Smooth muscle cell (in vitro differentiated cells): Measurements from ENCODE around the gene GLS. TPM values are rescaled to one million over a fixed set of nuclear protein-coding genes. Genes with fewer than 3 reads are reported as not detected.

ENCODE experiments used
- DNase-seq: peaks from one replicate; lab custom pipeline; 2025; ENCODE audit not compliant: unreplicated experiment; lab: John Stamatoyannopoulos, UW
- H2AFZ ChIP-seq: fragments of 200-600 bp; sonication (generic); 2 replicates; pipeline ENCODE4 v1.6.0; 2016; ENCODE audit warnings: antibody characterized with exemption, low read depth, mild to moderate bottlenecking
- H3F3A ChIP-seq: fragments of 200-600 bp; sonication (generic); 2 replicates; pipeline ENCODE4 v1.6.0; 2017; ENCODE audit warnings: antibody characterized with exemption, low read depth
- H3K27ac ChIP-seq: fragments of 200-600 bp; sonication (generic); 2 replicates; pipeline ENCODE4 v1.5.1; 2016; ENCODE audit warnings: low read depth, mild to moderate bottlenecking
- H3K27me3 ChIP-seq: fragments of 200-600 bp; sonication (generic); 2 replicates; pipeline ENCODE4 v1.6.1; 2016; ENCODE audit warnings: low read depth, mild to moderate bottlenecking
- H3K36me3 ChIP-seq: fragments of 200-600 bp; sonication (generic); 2 replicates; pipeline ENCODE4 v1.5.1; 2016; ENCODE audit warnings: low read depth
- H3K4me1 ChIP-seq: fragments of 200-600 bp; sonication (generic); 2 replicates; pipeline ENCODE4 v1.5.1; 2016; ENCODE audit warnings: low read depth
- H3K4me2 ChIP-seq: fragments of 200-600 bp; sonication (generic); 2 replicates; pipeline ENCODE4 v1.6.0; 2016; ENCODE audit warnings: mild to moderate bottlenecking
- H3K4me3 ChIP-seq: fragments of 200-600 bp; sonication (generic); 2 replicates; pipeline ENCODE4 v1.5.1; 2016; ENCODE audit warnings: mild to moderate bottlenecking
- H3K79me2 ChIP-seq: fragments of 200-600 bp; sonication (generic); 2 replicates; pipeline ENCODE4 v1.6.0; 2016; ENCODE audit warnings: low read depth, mild to moderate bottlenecking
- H3K9ac ChIP-seq: fragments of 200-600 bp; sonication (generic); 2 replicates; pipeline ENCODE4 v1.6.0; 2016; ENCODE audit warnings: low read depth
- H3K9me3 ChIP-seq: fragments of 200-600 bp; sonication (generic); replicated peaks from 2 replicates; pipeline ENCODE4 v1.5.1; 2016; ENCODE audit warnings: low read depth
- H4K20me1 ChIP-seq: fragments of 200-600 bp; sonication (generic); 2 replicates; pipeline ENCODE4 v1.6.0; 2016; ENCODE audit warnings: low read depth
- CTCF ChIP-seq: fragments of 200-600 bp; sonication (generic); IDR thresholded peaks from 2 replicates; pipeline ENCODE4 v1.5.1; 2017; ENCODE audit warnings: borderline replicate concordance, mild to moderate bottlenecking, antibody characterized with exemption; ENCODE audit not compliant: insufficient read depth, poor library complexity, severe bottlenecking
- WGBS: methylation state at CpG from one replicate; pipeline ENCODE4 v1.1.7; 2016; ENCODE audit warnings: low lambda C conversion rate; 5-methylcytosine and 5-hydroxymethylcytosine counted together
- polyA plus RNA-seq: library from polyadenylated mRNA; unstranded; fragments of >200 nt; fragmentation: Nextera tagmentation; extraction: Ambion mirVana; gene quantifications from 2 replicates; pipeline ENCODE4 v1.2.1, GENCODE V29; 2016
- total RNA-seq: library from RNA; depleted of rRNA; stranded (reverse); fragments of >200 nt; gene quantifications from 2 replicates; pipeline ENCODE4 v1.2.3, GENCODE V29; 2014

Gene GLS
- total and polyA plus RNA-seq, 2 experiments from 2014 or later: 76.2 to 454 TPM

- Histone ChIP-seq H3K27me3 (no peaks in the 10 kb centered on the region), H3K4me3 (no peak overlapping the region), H3K4me2 (peak overlapping the region; percentile 73), H2AFZ (no peak overlapping the region), H4K20me1 (no peaks in the 10 kb centered on the region), H3K36me3 (no peaks in the 10 kb centered on the region), H3K79me2 (no peaks in the 10 kb centered on the region), H3K9ac (peak overlapping the region; percentile 52), H3K4me1 (peaks cover 13% of the 10 kb centered on the region), H3K27ac (peak overlapping the region; percentile 97), H3F3A (peaks cover 3% of the 10 kb centered on the region), H3K9me3 (no peaks in the 10 kb centered on the region)
- TF ChIP-seq CTCF: no peak
- no peak for DNase-seq
- WGBS: 40% methylated on average over 3 of the region's 3 CpGs
Observed at GRCh38 chr2:190835303-190835930, 45.2 kb upstream of the GLS start.

- Histone ChIP-seq H3K9me3 (no peaks in the 10 kb centered on the region), H3K27ac (peak overlapping the region; percentile 97), H3K4me3 (no peak overlapping the region), H4K20me1 (no peaks in the 10 kb centered on the region), H3K4me1 (peaks cover 13% of the 10 kb centered on the region), H3K27me3 (no peaks in the 10 kb centered on the region), H3K36me3 (no peaks in the 10 kb centered on the region), H3K9ac (peak overlapping the region; percentile 85), H2AFZ (no peak overlapping the region), H3K4me2 (peak overlapping the region; percentile 72), H3K79me2 (no peaks in the 10 kb centered on the region), H3F3A (peaks cover 3% of the 10 kb centered on the region)
- DNase-seq: no peak
- no peak for TF ChIP-seq CTCF
- WGBS: 59% methylated on average over 3 of the region's 3 CpGs
Observed at GRCh38 chr2:190836767-190837166, 43.9 kb upstream of the GLS start.

GRCh38 chr2:190837420-190837819 is 43.2 kb upstream of the GLS start:
- Histone ChIP-seq H3K4me2 (peak overlapping the region; percentile 72), H3K36me3 (no peaks in the 10 kb centered on the region), H3K4me3 (no peak overlapping the region), H4K20me1 (no peaks in the 10 kb centered on the region), H3K27me3 (no peaks in the 10 kb centered on the region), H3K4me1 (peaks cover 13% of the 10 kb centered on the region), H3K27ac (peak overlapping the region; percentile 97), H3K9me3 (no peaks in the 10 kb centered on the region), H3K9ac (peak overlapping the region; percentile 85), H3F3A (peaks cover 3% of the 10 kb centered on the region), H2AFZ (no peak overlapping the region), H3K79me2 (no peaks in the 10 kb centered on the region)
- TF ChIP-seq CTCF: no peak
- DNase-seq: no peak

GRCh38 chr2:190837952-190838361 is 42.7 kb upstream of the GLS start:
- Histone ChIP-seq H3K4me1 (peaks cover 13% of the 10 kb centered on the region), H3K4me2 (peak overlapping the region; percentile 72), H3K27me3 (no peaks in the 10 kb centered on the region), H3K79me2 (no peaks in the 10 kb centered on the region), H4K20me1 (no peaks in the 10 kb centered on the region), H3K27ac (peak overlapping the region; percentile 97), H3F3A (peaks cover 3% of the 10 kb centered on the region), H3K9ac (peak overlapping the region; percentile 85), H3K36me3 (no peaks in the 10 kb centered on the region), H3K4me3 (no peak overlapping the region), H3K9me3 (no peaks in the 10 kb centered on the region), H2AFZ (no peak overlapping the region)
- no peak for DNase-seq
- no peak for TF ChIP-seq CTCF
- WGBS: 2% methylated on average over 3 of the region's 3 CpGs
